RCC 7860 (cell line): ENCODE data around the gene CDKN2C.

Source experiments
- DNase-seq: peaks from one replicate; pipeline ENCODE4 v3.0.0-alpha.2; 2015; ENCODE audit warnings: low spot score
- FAIRE-seq: peaks from 2 replicates; lab custom pipeline; 2012; peaks lifted over from hg19 to GRCh38; lab: Jason Lieb, UNC

Gene CDKN2C

GRCh38 chr1:50959913-50960844 lies 9.9 kb upstream of the CDKN2C start, which contains the start of gene FAF1:
TSS of gene FAF1 (minus strand) at chr1:50960267. CDS start at chr1:50959811, 456 bp downstream.
- peak; percentile 64 for FAIRE-seq
- peak; percentile 93 for DNase-seq

GRCh38 chr1:50964863-50965262 lies 5.2 kb upstream of the CDKN2C start:
- FAIRE-seq, result no peak
- no peak for DNase-seq

- DNase-seq, result no peak
- no peak for FAIRE-seq
These were observed 3.1 kb upstream of the CDKN2C start for GRCh38 chr1:50966991-50967390.

- DNase-seq, result no peak
- FAIRE-seq, result no peak
These were observed 2.5 kb upstream of the CDKN2C start for GRCh38 chr1:50967416-50968157.

GRCh38 chr1:50968158-50968820 lies 1.8 kb upstream of the CDKN2C start:
- DNase-seq (peak; percentile 80), FAIRE-seq (no peak)

GRCh38 chr1:50968821-50969610 lies 1.0 kb upstream of the CDKN2C start:
- DNase-seq, result peak; percentile 48

GRCh38 chr1:50970509-50970887 lies 453 bp downstream of the CDKN2C start:
- FAIRE-seq, result no peak
- no peak for DNase-seq

More at GRCh38 chr1:50968821-50969610, 1.0 kb upstream of the CDKN2C start:
- no peak for FAIRE-seq

- FAIRE-seq (no peak), DNase-seq (no peak)
These were observed 1.0 kb downstream of the CDKN2C start for GRCh38 chr1:50970931-50971582.

- FAIRE-seq (no peak), DNase-seq (no peak)
These were observed 1.8 kb downstream of the CDKN2C start for GRCh38 chr1:50971748-50972305.

GRCh38 chr1:50972766-50973165 lies 2.7 kb downstream of the CDKN2C start:
- no peak for FAIRE-seq
- no peak for DNase-seq

- DNase-seq (no peak), FAIRE-seq (peak; percentile 56)
These were observed 3.2 kb downstream of the CDKN2C start for GRCh38 chr1:50973255-50973654.

GRCh38 chr1:50973875-50974617 lies 4.0 kb downstream of the CDKN2C start:
- peak; percentile 37 for DNase-seq
- peak; percentile 29 for FAIRE-seq

GRCh38 chr1:50974618-50974935 lies 4.5 kb downstream of the CDKN2C start:
- no peak for FAIRE-seq
- peak; percentile 34 for DNase-seq

GRCh38 chr1:50975436-50975835 lies 5.4 kb downstream of the CDKN2C start:
- FAIRE-seq (no peak), DNase-seq (peak; percentile 45)

- FAIRE-seq (no peak), DNase-seq (peak; percentile 33)
These were observed 6.3 kb downstream of the CDKN2C start for GRCh38 chr1:50976111-50976889.

GRCh38 chr1:50976890-50977574 lies 7.0 kb downstream of the CDKN2C start:
- peak; percentile 35 for FAIRE-seq
- peak; percentile 69 for DNase-seq

GRCh38 chr1:50977575-50978143 lies 7.6 kb downstream of the CDKN2C start:
- DNase-seq (peak; percentile 58), FAIRE-seq (no peak)
